H9 (cell line): ENCODE data around the gene PMEPA1. TPM values are rescaled to one million over a fixed set of nuclear protein-coding genes. Genes with fewer than 3 reads are reported as not detected.

Source experiments
- DNase-seq: peaks from one replicate; pipeline ENCODE4 v3.0.0-alpha.2; 2017
- H2AFZ ChIP-seq: one replicate; pipeline ENCODE4 v1.6.1; 2013; ENCODE audit warnings: mild to moderate bottlenecking, low read length, control low read depth, moderate library complexity
- H2AK5ac ChIP-seq: 2 replicates; pipeline ENCODE4 v1.6.1; 2013; ENCODE audit warnings: low read length, control low read depth, mixed read lengths; ENCODE audit not compliant: insufficient read length
- H2BK120ac ChIP-seq: one replicate; pipeline ENCODE4 v1.6.1; 2013; ENCODE audit warnings: low read depth, mild to moderate bottlenecking, low read length, control low read depth, inconsistent platforms; ENCODE audit not compliant: poor library complexity, severe bottlenecking
- H2BK12ac ChIP-seq: 2 replicates; pipeline ENCODE4 v1.6.1; 2013; ENCODE audit warnings: low read length, control low read depth, mixed read lengths, low read depth; ENCODE audit not compliant: insufficient read length
- H2BK15ac ChIP-seq: 2 replicates; pipeline ENCODE4 v1.6.1; 2013; ENCODE audit warnings: low read depth, low read length, control low read depth
- H2BK20ac ChIP-seq: one replicate; pipeline ENCODE4 v1.6.1; 2013; ENCODE audit warnings: low read depth, mild to moderate bottlenecking, low read length, control low read depth, inconsistent platforms; ENCODE audit not compliant: poor library complexity, severe bottlenecking
- H2BK5ac ChIP-seq: 2 replicates; pipeline ENCODE4 v1.6.1; 2013; ENCODE audit warnings: low read length, control low read depth, mixed read lengths; ENCODE audit not compliant: insufficient read length
- H3K14ac ChIP-seq: 2 replicates; pipeline ENCODE4 v1.6.1; 2013; ENCODE audit warnings: low read length, control low read depth; ENCODE audit not compliant: insufficient read depth
- H3K18ac ChIP-seq: 2 replicates; pipeline ENCODE4 v1.6.1; 2013; ENCODE audit warnings: low read depth, mild to moderate bottlenecking, mixed read lengths, low read length, control low read depth; ENCODE audit not compliant: insufficient read length
- H3K23ac ChIP-seq: 2 replicates; pipeline ENCODE4 v1.6.1; 2013; ENCODE audit warnings: low read length, control low read depth, mixed read lengths, low read depth; ENCODE audit not compliant: insufficient read length
- H3K23me2 ChIP-seq: 2 replicates; pipeline ENCODE4 v1.6.1; 2013; ENCODE audit warnings: low read depth, mild to moderate bottlenecking, mixed read lengths, low read length, control low read depth; ENCODE audit not compliant: insufficient read length, poor library complexity, severe bottlenecking
- H3K27ac ChIP-seq: 2 replicates; pipeline ENCODE4 v1.5.1; 2013; ENCODE audit warnings: low read length, control low read depth, mixed read lengths, low read depth; ENCODE audit not compliant: insufficient read length
- H3K27me3 ChIP-seq: 2 replicates; pipeline ENCODE4 v1.6.1; 2013; ENCODE audit warnings: low read length, control low read depth, inconsistent platforms; ENCODE audit not compliant: insufficient read depth
- H3K4ac ChIP-seq: 2 replicates; pipeline ENCODE4 v1.6.1; 2013; ENCODE audit warnings: low read depth, mild to moderate bottlenecking, control low read depth, inconsistent platforms, low read length, moderate library complexity
- H3K4me1 ChIP-seq: 2 replicates; pipeline ENCODE4 v1.6.1; 2013; ENCODE audit warnings: low read length, control low read depth, inconsistent platforms; ENCODE audit not compliant: insufficient read depth
- H3K4me2 ChIP-seq: 2 replicates; pipeline ENCODE4 v1.6.1; 2013; ENCODE audit warnings: low read length, control low read depth, mixed read lengths; ENCODE audit not compliant: insufficient read length, insufficient read depth
- H3K56ac ChIP-seq: 2 replicates; pipeline ENCODE4 v1.6.1; 2013; ENCODE audit warnings: low read depth, mild to moderate bottlenecking, mixed read lengths, low read length, control low read depth; ENCODE audit not compliant: insufficient read length
- H3K79me1 ChIP-seq: 2 replicates; pipeline ENCODE4 v1.6.1; 2013; ENCODE audit warnings: low read depth, mild to moderate bottlenecking, moderate library complexity, low read length, control low read depth, inconsistent platforms; ENCODE audit not compliant: insufficient read depth, poor library complexity, severe bottlenecking
- H3K79me2 ChIP-seq: 2 replicates; pipeline ENCODE4 v1.6.1; 2013; ENCODE audit warnings: low read length, control low read depth, inconsistent platforms; ENCODE audit not compliant: insufficient read depth
- H3K9ac ChIP-seq: 2 replicates; pipeline ENCODE4 v1.6.1; 2013; ENCODE audit warnings: low read length, control low read depth, mixed read lengths; ENCODE audit not compliant: insufficient read length; ENCODE audit errors: extremely low read depth
- H3K9me3 ChIP-seq: one replicate; pipeline ENCODE4 v1.6.1; 2013; ENCODE audit warnings: low read depth, low read length, inconsistent platforms; ENCODE audit not compliant: control insufficient read depth
- H3T11ph ChIP-seq: one replicate; pipeline ENCODE4 v1.6.1; 2013; ENCODE audit warnings: mild to moderate bottlenecking, low read length, control low read depth, inconsistent platforms
- H4K20me1 ChIP-seq: one replicate; pipeline ENCODE4 v1.6.1; 2013; ENCODE audit not compliant: control insufficient read depth, insufficient read length, insufficient read depth
- H4K5ac ChIP-seq: 2 replicates; pipeline ENCODE4 v1.6.1; 2013; ENCODE audit warnings: low read depth, mild to moderate bottlenecking, mixed read lengths, low read length, control low read depth; ENCODE audit not compliant: insufficient read length
- H4K8ac ChIP-seq: replicated peaks from 2 replicates; pipeline ENCODE4 v1.6.1; 2013; ENCODE audit warnings: low read length, control low read depth, mixed read lengths, low read depth; ENCODE audit not compliant: insufficient read length
- H4K91ac ChIP-seq: 2 replicates; pipeline ENCODE4 v1.6.1; 2013; ENCODE audit warnings: low read depth, mild to moderate bottlenecking, moderate library complexity, mixed read lengths, low read length, control low read depth; ENCODE audit not compliant: insufficient read length
- H3K27ac Mint-ChIP-seq, 3 experiments: 2 replicates in 2 of 3; 3 replicates in 1 of 3; pipeline ENCODE4 v1.8.0; 2020 to 2021; ENCODE audit warnings: mixed read lengths in 3 of 3, mild to moderate bottlenecking in 1 of 3, moderate library complexity in 1 of 3
- H3K27me3 Mint-ChIP-seq: 2 replicates; pipeline ENCODE4 v1.8.0; 2021; ENCODE audit warnings: low read depth, mild to moderate bottlenecking, moderate library complexity, mixed read lengths
- H3K36me3 Mint-ChIP-seq, 3 experiments: 2 replicates in 2 of 3; 3 replicates in 1 of 3; pipeline ENCODE4 v1.8.0; 2020 to 2021; ENCODE audit warnings: low read depth in 3 of 3, mixed read lengths in 3 of 3; ENCODE audit not compliant: insufficient read depth in 1 of 3
- H3K4me1 Mint-ChIP-seq, 2 experiments: 2 replicates each; pipeline ENCODE4 v1.8.0; 2020; ENCODE audit warnings: mixed read lengths in 2 of 2
- H3K4me3 Mint-ChIP-seq, 2 experiments: 2 replicates in 1 of 2; 3 replicates in 1 of 2; pipeline ENCODE4 v1.8.0; 2020 to 2021; ENCODE audit warnings: mild to moderate bottlenecking in 2 of 2, mixed read lengths in 2 of 2, moderate library complexity in 1 of 2
- H3K9me3 Mint-ChIP-seq, 2 experiments: 2 replicates in 1 of 2; 3 replicates in 1 of 2; pipeline ENCODE4 v1.8.0; 2020; ENCODE audit warnings: mild to moderate bottlenecking in 2 of 2, mixed read lengths in 2 of 2, moderate library complexity in 1 of 2
- WGBS: extraction: QIAGEN DNeasy Blood & Tissue Kit; methylation state at CpG from one replicate; pipeline ENCODE4 v1.1.7; 2013; ENCODE audit warnings: missing lambda C conversion rate, low lambda C conversion rate, mixed read lengths; ENCODE audit not compliant: insufficient read length; ENCODE audit errors: extremely low coverage; 5-methylcytosine and 5-hydroxymethylcytosine counted together
- total RNA-seq: library from RNA; stranded (reverse); gene quantifications from 2 replicates; pipeline ENCODE4 v1.2.1, GENCODE V29; 2021
- TF ChIP-seq, protein P1 (sequence below): fragments of 200-600 bp; sonication (generic); conservative IDR thresholded peaks from 3 replicates; pipeline ENCODE4 v1.8.0; 2021; ENCODE audit warnings: antibody characterized with exemption, mild to moderate bottlenecking

Gene PMEPA1
- total RNA-seq, 1 experiment from 2014 or later = 34.6 TPM

DNA sequence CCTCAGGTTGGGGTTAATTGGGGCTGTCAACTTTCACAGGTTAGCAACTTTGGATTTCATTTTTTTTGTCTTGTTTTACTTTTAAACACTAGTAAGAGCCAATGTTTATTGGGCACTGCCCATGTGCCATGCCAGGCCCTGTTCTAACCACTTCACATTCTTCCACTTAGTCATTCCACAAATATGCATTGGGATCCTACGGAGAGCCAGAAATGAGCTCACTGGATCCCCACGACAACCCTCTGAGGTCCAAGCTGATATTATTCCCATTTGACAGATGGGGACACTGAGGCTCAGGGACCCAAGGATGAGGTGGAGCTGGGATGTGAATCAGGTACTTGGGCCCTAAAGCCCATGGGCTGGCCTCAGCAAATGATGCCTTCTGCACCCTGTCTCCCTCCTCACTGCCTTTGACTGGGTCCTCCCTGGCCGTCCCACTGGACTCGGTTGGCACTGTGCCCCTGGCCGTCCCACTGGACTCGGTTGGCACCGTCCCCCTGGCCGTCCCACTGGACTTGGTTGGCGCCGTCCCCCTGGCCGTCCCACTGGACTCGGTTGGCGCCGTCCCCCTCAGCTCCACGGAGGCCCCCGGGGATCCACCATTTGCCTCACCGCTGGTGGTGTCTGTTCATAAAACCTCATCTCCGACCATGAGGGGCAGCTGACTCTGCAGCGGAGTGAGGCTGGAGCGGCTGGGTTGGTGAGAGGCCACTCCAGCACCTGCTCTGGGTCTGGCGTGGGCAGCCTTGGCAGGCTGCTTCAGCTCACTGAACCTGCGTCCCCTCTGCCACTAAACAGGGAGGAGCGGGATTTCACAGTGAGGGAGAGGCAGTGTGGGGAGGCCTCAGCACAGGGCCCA is 4.8 kb upstream of the PMEPA1 start:
- H4K5ac ChIP-seq = no peak overlapping the region
- no peak overlapping the region for H3K56ac ChIP-seq
- no peak for DNase-seq
- H3K4me1 Mint-ChIP-seq = peaks cover 24 to 33% of the 10 kb centered on the region in 2 experiments
- no peak overlapping the region for H3K4me3 Mint-ChIP-seq
- no peak overlapping the region for H3K4ac ChIP-seq
- no peak overlapping the region for H2BK12ac ChIP-seq
- no peak overlapping the region for H3K27ac ChIP-seq
- no peaks in the 10 kb centered on the region for H3K9me3 ChIP-seq
- H4K20me1 ChIP-seq = no peaks in the 10 kb centered on the region
- H3K79me2 ChIP-seq = no peaks in the 10 kb centered on the region
- H3T11ph ChIP-seq = no peak overlapping the region
- no peaks in the 10 kb centered on the region for H3K27me3 ChIP-seq
- no peaks in the 10 kb centered on the region for H3K79me1 ChIP-seq
- H2BK15ac ChIP-seq = no peak overlapping the region
- peaks cover 3% of the 10 kb centered on the region; the same call in 1 of the 2 replicates for H3K4me1 ChIP-seq
- H4K8ac ChIP-seq = no peak overlapping the region
- H2BK5ac ChIP-seq = no peak overlapping the region
- H3K18ac ChIP-seq = no peak overlapping the region
- peaks cover 7% of the 10 kb centered on the region for H3K23me2 ChIP-seq
- no CpG with 5 or more reads among the region's 23 CpGs for WGBS
- H4K91ac ChIP-seq = no peak overlapping the region
- H3K9ac ChIP-seq = no peak overlapping the region
- TF ChIP-seq, protein P1, sequence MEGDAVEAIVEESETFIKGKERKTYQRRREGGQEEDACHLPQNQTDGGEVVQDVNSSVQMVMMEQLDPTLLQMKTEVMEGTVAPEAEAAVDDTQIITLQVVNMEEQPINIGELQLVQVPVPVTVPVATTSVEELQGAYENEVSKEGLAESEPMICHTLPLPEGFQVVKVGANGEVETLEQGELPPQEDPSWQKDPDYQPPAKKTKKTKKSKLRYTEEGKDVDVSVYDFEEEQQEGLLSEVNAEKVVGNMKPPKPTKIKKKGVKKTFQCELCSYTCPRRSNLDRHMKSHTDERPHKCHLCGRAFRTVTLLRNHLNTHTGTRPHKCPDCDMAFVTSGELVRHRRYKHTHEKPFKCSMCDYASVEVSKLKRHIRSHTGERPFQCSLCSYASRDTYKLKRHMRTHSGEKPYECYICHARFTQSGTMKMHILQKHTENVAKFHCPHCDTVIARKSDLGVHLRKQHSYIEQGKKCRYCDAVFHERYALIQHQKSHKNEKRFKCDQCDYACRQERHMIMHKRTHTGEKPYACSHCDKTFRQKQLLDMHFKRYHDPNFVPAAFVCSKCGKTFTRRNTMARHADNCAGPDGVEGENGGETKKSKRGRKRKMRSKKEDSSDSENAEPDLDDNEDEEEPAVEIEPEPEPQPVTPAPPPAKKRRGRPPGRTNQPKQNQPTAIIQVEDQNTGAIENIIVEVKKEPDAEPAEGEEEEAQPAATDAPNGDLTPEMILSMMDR = no peak
- H2BK20ac ChIP-seq = no peak overlapping the region
- peak overlapping the region in 1 of 3 experiments; percentile 87; a peak in 1 of 7 replicates for H3K27ac Mint-ChIP-seq
- H3K9me3 Mint-ChIP-seq = no peaks in the 10 kb centered on the region
- no peak overlapping the region for H2AFZ ChIP-seq
- H3K27me3 Mint-ChIP-seq = peaks cover 4% of the 10 kb centered on the region
- H3K23ac ChIP-seq = no peak overlapping the region
- H2AK5ac ChIP-seq = no peak overlapping the region
- no peaks in the 10 kb centered on the region; a peak in 2 of 7 replicates for H3K36me3 Mint-ChIP-seq
- H3K14ac ChIP-seq = no peak overlapping the region
- no peak overlapping the region for H2BK120ac ChIP-seq
- no peak overlapping the region for H3K4me2 ChIP-seq
